GM19023 (cell line): Measurements from ENCODE around the gene ATP11A.

Experiments
- ATAC-seq: cut with Tn5 transposase; IDR thresholded peaks from one replicate; pipeline ENCODE4 v1.9.1; 2021; ENCODE audit warnings: mild to moderate bottlenecking, moderate library complexity; ENCODE audit not compliant: unreplicated experiment

The ATP11A gene

DNA sequence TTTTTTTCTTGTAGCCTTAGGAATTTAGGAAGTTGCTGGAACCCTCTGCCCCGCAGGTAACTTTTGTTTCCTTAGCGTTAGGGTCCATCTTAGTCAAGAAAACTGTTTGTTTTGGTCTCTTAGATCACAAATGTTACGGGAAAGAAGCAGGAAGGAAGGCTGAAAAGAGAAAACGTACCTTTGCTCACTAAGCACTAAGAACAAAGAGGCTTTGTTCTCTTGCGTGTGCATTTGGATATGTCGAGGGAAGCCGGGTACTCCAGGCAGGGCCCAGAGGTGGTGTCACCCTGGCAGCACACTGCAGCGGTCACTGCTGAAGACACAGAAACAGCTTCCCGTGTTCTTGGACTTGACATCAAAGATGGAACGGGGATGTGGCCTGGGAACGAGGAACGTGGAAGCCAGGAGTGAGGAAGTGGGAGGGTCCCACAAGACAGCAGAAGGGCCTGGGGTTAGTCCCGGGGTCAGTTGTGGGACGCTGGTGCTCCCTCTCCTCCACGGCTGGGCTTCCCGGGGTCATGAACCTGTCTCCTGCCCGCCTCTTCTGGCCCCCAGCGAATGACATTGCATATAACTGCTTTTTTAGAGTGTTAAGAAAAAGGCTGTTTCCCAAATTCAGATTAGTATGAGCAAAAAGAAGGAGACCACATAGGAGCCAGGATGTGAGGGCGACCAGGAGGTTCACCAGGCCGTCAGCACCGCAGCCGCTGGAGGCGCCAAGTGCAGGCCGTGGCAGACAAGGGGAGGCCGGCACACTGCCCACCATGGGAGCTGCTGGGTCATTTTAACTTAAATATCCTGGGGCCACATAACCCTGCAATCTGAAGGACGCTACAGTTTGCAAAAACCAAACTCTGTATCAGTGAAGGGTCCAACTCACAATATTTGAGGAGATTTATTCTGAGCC is 31.6 kb downstream of the ATP11A start:
- ATAC-seq: no peak

DNA sequence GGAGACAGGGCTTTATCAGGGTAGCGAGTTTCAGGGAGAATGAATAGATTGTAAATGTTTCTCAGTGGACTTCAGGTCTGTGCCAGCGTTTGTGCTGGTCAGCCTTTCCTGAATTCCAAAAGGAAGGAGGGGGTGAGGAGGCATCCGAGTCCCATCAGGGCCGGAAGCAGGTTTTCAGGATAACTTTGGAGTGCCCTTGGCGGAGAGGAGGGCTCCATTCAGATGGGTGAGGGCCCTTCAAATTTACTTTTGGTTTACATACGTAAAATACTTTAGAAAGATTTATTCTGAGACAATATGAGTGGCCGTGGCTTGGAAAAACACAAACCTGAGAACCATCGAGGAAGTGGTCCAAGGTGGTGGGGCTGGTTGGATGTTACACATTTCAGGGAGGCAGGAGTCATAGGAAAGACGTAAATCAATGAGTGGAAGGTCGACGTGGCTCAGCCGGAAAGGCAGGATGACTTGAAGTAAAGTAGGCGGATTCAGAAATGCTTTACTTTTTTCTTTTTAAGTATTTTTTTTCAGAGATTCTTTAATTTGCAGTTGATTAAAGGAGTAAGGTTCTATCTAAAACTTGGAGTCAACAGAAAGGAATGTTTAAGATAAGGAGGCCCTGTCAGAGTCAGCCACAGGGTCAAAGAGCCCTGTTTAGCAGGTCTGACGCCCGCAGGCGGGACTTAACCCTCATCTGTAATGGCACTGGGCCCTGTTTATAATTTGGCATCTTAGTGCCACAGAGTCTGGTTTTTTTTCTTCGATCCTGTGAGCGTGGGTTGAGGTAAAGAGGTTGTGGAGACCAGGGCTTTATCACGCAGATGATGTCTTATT is 32.8 kb downstream of the ATP11A start:
- ATAC-seq: no peak

DNA sequence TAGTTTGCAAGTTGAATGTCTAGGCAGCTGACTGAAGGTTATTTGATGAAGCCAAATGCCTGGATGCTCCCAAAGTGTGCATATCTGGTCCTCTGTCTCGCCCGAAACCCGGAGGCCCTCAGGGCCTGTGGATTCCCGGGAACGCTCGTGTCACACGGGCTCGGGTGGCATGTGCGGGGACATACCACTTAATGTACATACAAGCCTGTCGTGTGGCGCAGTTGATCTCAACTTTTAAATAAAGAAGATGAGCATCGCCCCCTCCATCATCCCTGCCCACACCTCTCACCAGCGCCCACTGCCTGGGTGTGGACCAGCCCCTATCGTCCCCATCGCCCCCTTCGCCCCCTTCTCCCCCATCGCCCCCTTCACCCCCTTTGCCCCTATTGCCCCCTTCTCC is 33.9 kb downstream of the ATP11A start:
- ATAC-seq: no peak

DNA sequence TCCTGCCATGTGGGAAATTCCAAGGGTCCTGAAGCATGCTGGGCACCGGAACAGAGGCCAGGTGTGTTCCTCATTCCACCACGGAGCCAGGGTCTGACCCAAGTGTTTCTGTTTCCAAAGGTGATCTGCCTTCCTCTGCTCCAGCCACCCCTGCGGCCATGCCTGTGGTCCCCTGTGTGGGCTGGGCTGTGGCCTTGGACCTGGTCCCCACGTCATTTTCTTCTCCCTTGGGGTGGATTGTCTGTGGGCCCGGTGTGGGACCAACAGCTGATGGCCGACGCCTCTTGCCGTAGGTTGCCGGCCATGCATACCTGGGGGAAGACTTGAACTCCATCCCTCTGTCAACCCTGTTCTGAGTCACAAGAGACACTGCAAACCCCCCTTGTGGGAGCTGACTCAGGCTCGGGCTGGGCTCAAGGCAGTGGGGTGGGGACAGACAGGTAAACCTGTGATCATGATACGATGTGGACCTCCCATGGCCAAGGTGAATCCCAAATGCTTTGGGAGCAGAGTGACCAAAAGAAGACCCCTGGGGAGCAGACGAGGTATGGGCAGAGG is 35.0 kb downstream of the ATP11A start:
- no peak for ATAC-seq

DNA sequence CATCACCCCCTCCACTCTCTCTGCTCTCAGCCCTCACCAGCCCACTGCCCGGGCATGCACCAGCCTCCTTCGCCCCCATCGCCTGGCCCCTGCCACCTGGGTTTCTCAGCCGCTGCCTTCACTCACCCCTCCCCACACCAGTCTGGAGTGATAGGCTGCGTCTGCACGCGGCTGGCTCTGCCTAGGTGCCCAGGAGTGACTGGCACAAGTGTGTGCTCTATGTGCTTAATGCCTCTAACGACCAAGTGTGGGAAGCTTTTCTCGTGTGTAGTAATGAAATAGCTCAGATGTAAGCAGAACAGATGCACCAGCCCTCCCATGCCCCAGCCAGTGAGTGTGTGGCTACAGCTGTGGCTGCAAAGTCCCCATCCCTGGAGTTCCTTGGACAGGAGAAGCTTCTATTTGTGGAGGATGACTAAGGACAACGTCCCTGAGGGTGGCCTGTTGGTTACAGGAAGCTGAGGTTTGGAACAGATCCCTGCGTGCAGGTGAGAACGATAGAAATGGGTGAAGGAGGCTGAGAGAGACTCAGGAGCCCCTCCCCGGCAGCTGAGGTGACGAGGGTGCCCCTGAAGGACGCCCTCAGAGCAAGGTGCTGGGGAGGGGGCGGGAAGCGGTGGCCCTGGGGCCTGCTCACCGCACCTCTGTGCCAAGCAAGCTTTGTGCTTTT is 35.6 kb downstream of the ATP11A start:
- ATAC-seq: no peak

DNA sequence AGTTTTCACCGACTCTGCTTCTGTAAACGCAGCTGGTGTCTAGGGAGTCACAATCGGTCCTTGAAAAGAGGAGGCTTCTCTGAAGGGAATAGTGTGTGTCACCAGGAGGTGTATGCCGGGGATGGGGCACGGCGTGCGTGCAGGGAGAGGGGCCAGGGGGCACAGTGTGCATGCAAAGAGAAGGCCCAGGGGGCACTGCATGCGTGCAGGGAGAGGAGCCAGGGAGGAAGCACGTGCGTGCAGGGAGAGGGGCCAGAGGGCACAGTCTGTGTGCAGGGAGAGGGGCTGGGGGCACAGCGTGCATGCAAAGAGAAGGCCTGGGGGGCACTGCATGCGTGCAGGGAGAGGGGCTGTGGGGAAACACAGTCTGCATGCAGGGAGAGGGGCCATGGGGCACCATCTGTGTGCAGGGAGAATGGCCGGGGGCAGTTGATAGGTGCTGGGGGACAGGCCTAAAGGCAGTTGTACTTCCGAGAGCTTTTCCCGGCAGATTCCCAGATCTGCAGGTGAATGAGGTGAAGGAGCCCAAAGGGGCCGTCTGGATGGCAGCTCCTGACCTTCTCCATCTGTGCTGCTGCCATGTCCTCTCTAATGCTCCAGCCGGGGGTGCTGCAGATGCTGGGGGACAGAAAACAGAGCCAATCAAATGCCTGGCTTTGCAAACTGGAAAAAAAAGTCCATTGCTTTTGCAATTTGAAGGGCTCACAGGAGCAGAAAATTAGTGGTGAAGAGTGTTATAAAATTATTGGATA is 36.4 kb downstream of the ATP11A start:
- no peak for ATAC-seq

DNA sequence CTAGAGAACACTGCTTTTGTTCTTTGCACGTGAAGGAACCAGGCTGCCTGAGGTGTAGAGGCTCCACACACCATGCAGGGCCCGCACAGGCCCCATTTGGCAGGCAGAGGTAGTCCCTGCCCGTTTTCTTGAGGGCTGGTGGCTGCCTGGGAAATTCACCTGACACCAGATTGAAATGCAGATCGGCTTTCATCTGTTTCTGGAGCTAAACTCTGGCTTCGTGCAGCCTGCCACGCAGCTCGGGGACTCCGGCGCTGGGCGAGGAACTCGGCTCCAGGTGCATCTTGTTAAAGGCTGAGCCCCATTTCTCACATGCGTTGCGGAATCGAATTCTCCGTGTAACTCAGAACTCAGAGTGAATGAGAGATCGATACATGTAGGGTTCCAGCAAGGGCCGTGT is 37.7 kb downstream of the ATP11A start:
- ATAC-seq: no peak

DNA sequence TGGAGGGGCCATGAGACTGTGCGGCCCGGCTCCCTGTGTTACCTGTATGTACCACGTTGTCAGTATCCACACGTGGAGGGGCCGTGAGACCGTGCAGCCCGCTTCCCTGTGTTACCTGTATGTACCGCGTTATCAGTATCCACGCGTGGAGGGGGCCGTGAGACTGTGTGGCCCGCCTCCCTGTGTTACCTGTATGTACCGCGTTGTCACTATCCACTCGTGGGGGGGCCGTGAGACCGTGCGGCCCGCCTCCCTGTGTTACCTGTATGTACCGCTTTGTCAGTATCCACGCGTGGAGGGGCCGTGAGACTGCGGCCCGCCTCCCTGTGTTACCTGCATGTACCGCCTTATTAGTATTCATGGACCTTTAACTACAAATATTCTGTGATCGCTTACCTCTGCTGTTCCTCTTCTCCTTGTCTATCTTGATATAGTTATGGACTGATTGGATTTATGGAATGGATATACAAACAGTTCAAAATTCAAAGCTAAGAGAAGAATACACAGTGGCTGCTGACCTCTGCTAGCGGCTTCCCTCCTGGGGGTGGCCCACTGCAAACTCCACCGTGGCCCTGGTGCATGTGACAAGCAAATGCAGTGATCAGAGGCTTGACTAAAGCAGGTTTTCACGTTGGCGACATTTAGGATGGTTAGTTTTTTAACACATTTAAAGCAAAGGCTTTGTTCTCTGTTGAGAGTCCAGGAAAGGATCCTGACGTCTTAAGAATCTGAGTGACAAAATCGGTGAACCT is 38.7 kb downstream of the ATP11A start:
- no peak for ATAC-seq

DNA sequence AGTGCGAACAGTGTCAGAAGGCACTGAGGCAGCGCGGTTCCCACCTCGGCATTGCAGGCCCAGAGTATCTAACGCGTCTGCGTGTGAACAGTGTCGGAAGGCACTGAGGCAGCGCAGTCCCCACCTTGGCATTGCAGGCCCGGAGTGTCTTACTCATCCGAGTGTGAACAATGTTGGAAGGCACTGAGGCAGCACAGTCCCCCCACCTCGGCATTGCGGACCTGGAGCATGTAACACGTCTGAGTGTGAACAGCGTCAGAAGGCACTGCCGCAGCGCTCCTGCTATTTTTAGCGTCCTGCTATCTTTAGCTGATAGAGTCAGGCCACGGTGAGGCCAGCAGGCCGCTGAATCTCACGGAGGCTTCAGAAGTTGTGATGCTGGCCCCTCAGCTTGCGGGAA is 39.6 kb downstream of the ATP11A start:
- no peak for ATAC-seq

DNA sequence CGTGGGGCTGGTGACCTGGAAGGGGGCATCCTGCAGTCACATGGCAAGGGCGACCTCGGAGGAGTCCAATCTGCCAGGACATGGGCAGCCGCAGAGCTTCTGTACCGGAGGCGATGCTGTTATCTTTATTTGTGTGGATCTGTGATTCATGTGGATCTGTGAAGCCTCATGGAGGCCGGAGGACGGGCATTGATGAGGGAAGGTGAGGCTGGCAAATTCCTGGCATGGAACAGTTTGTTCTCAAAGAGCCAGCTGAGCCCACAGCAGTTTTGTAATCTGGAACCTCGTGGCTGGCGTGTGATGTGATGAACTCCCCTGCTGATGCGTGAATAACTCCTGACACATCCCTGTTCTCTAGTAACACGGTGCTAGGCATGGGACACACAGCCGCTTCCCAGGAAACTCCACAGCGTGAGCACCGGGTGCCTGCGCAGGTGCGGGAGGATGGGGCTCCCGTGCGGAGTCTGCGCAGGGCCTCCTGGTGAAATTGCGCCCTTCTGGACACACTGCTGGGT is 40.4 kb downstream of the ATP11A start:
- ATAC-seq: no peak

DNA sequence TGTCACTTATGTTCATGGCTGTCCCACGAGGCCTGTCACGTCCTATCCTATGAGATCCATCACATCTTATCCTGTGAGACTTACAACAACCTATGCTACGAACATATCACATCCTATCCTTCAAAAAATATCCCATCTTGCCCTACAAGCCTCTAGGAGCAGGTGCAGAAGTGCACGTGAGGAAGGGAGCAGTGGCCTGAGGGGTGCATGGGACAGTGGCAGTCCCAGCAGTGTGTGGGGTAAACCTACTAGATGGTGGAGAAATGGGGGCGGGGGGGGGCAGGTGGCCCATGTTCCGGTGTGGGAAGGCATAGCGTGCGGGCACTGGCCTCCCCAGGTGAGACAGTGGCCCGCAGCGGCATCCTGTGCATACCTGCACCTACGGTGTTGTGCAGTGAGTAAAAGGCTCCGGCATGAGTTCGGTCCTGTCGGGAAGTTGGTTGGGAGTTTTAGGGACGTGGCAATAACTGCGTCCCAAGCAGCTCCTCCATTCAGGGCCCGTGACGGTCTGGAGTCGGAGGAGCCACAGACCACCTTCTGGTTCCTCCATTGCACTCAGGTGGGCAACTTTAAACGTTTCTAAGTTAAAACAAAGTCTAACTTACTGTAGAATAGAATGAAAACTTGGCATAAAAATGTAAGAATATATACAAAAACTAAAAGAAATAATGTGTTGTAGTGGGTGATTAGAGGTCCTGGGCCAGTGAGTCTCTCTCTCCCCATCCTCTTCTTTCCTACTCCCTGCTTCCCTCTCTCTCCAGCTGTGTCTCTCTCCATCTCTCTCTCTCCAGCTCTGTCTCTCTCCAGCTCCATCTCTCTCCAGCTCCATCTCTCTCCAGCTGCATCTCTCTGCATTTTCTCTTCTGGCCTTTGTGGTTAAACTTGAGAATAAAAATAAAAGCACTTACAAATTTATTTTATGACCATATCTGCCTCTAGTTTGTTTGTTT is 42.1 kb downstream of the ATP11A start:
- no peak for ATAC-seq

DNA sequence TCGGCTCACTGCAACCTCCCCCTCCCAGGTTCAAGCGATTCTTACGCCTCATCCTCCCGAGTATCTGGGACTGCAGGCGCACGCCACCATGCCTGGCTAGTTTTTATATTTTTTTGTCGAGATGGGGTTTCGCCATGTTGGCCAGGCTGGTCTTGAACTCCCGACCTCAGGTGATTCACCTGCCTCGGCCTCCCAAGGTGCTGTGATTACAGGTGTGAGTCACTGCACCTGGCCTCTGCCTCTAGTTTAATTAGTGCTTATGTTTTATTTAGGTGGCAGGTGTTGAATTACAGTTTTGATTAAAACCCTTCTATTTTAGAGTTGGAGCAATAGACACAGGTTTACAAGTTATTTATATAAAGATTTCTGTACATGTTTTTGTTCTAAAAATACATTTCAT is 42.8 kb downstream of the ATP11A start:
- no peak for ATAC-seq

DNA sequence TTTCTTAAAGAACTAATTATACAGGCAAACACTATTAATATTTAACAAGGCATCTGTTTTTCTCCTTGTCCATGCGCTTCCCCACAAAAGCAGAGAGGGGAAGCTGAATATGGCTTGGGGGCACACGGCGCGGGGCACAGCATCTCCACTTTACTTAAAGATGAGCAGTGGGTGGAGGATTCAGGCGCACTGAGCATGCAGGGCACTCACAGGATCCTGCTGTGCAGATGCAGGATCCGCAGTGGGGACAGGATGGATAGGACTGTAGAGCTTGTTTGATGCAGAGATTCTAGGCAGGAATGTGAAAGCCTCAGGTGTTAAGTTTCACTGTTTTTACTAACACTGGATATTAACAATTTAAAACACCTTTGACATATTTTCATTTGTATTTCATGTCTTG is 43.3 kb downstream of the ATP11A start:
- no peak for ATAC-seq

DNA sequence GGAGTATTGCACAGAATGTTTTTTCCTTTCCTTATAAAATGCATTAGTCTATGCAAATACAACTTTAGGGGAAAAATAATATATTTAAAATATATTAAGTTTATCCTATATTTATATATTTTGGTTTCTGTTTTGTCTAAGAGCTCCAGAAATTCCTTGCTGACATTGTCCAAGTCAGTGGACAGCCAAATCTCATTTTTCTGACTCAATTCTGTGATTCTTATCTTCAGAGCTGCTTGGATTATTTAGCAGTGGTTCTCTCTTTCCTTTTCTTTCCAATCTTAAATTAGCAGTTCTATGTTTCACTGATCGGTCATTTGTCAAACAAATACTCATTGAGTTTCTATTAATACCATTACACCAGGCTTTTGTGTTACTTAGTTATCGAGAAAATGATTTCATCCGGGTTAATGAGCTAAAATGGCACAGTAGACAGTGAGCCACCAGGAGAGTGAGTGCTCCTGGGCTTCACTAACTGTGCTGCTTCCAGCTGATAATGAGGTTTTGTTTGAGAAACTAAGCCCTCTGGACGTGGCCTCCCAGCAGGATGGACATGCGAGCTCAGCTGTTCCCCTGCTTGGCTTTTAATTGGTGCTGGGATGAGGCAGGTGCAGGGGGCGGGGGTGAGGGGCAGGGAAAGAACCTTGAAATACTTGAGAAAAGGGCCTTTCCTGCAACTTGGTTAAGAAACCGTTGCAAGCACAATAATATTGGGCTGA is 44.0 kb downstream of the ATP11A start:
- no peak for ATAC-seq

DNA sequence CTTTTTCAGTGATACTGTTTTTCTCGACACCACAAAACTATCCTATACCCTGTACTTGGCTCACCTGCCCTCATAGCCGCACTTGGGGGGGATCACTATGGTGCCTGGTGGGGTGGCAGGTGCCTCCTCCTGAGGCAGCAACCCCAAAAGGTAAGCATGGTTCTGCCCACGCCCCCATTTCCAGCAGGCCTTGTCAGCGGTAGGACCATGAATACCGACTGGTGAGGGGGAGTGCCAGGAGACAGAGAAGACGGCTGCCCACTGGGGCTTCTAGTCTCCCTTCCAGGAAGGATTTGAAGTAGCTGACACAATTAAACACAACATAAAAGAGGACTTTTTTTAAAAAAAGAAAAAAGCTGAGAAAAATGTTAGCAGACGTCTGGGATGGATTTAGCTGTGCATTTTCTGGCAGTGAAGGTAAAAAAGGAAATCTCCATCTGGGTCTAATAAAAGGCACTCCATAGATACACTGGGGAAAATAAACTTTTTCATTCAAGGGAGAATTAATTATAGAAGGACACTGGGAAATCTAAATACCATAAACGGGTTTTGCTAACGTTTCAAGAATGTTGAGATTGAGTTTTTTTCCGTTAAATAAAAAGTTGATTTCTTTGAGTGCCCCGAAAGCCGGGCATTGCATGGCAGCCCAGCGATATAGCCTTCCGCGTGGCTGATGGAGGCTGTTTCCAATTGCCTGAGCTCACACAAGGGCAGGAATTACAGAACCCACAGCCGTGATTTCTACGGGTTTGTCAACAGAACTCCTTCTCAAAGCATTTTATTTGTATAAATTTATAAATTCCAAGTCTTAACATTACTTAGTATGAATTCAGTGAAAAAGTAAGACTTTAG is 45.1 kb downstream of the ATP11A start:
- no peak for ATAC-seq

DNA sequence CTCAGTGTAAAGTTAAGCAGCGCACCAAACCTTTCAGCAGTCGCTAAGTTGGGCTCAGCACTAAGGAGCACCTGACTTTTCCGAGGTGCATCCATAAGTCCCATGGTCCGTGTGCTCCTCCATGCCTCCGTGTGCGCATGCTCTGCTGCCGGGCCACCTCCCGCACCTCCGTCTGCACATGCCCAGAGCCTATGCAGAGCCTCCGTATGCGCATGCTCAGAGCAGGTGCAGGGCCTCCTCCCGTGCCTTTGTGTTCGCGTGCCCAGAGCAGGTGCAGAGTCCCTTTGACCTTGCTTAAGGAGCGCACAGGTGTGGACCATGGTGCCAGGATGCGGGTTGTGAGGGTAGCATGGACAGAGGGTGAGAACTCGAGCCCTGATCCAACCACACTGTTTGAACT is 46.0 kb downstream of the ATP11A start:
- no peak for ATAC-seq

DNA sequence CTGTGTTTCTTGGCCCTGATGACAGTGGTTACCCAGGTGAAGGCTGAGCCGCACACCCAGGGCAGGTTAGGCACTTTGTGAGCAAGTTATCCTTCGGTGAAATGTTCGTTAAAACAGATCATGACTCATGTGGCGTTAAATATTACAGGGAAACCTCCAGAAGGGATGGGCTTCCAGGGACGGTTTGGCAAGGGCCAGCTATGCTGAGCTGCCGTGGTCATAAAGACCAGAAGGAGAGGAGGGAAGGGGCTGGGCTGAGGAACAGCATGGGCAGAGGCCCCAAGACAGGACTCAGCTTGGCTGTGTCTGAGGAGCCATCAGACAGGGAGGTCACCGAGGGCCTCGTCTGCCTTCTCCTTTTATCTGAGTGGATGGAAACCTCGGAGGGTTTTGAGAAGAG is 47.5 kb downstream of the ATP11A start:
- no peak for ATAC-seq
